COLO668 (cell line): ENCODE results near the gene GDI2.
"Not testable (repeated sequence)": the region's sequence is repeated elsewhere in the genome, so short reads cannot be mapped to it uniquely, and the experiment has no call there.

Source experiments
- DNase-seq: peaks from one replicate; lab custom pipeline; 2025; ENCODE audit not compliant: unreplicated experiment; lab: John Stamatoyannopoulos, UW

The GDI2 gene

GRCh38 chr10:5828725-5829124, 15.5 kb upstream of the GDI2 start:
- no peak for DNase-seq

- no peak for DNase-seq
Measured at GRCh38 chr10:5827841-5828240, 14.6 kb upstream of the GDI2 start.

GRCh38 chr10:5826511-5826910, 13.3 kb upstream of the GDI2 start:
- DNase-seq, result not testable (repeated sequence)

GRCh38 chr10:5818894-5819293, 5.7 kb upstream of the GDI2 start:
- DNase-seq, result no peak

- no peak for DNase-seq
Measured at GRCh38 chr10:5818048-5818331, 4.8 kb upstream of the GDI2 start.

- no peak for DNase-seq
Measured at GRCh38 chr10:5817322-5818047, 4.3 kb upstream of the GDI2 start.

- DNase-seq, result no peak
Measured at GRCh38 chr10:5816170-5816569, 2.9 kb upstream of the GDI2 start.

GRCh38 chr10:5814110-5815107, 1.2 kb upstream of the GDI2 start:
- no peak for DNase-seq

- DNase-seq, result no peak
Measured at GRCh38 chr10:5813091-5813340, 218 bp downstream of the GDI2 start.

- peak; percentile 40 for DNase-seq
Measured at GRCh38 chr10:5812283-5813090, 747 bp downstream of the GDI2 start.

GRCh38 chr10:5811387-5811821, 1.8 kb downstream of the GDI2 start:
- no peak for DNase-seq

GRCh38 chr10:5810225-5810624, 3.0 kb downstream of the GDI2 start:
- no peak for DNase-seq

GRCh38 chr10:5809527-5810154, 3.6 kb downstream of the GDI2 start:
- DNase-seq, result no peak

- DNase-seq, result not testable (repeated sequence)
Measured at GRCh38 chr10:5808783-5809392, 4.3 kb downstream of the GDI2 start.

- DNase-seq, result no peak
Measured at GRCh38 chr10:5806745-5807144, 6.5 kb downstream of the GDI2 start.

- no peak for DNase-seq
Measured at GRCh38 chr10:5805711-5806110, 7.5 kb downstream of the GDI2 start.

GRCh38 chr10:5805260-5805659, 8.0 kb downstream of the GDI2 start:
- DNase-seq, result no peak

- DNase-seq, result no peak
Measured at GRCh38 chr10:5804386-5804785, 8.8 kb downstream of the GDI2 start.

GRCh38 chr10:5800782-5801181, 12.5 kb downstream of the GDI2 start:
- no peak for DNase-seq

GRCh38 chr10:5794236-5794635, 19.0 kb downstream of the GDI2 start:
- no peak for DNase-seq

GRCh38 chr10:5789626-5790025, 23.6 kb downstream of the GDI2 start:
- DNase-seq, result no peak
